Heart right ventricle (tissue), 16 donors: Measurements from ENCODE around the gene TM2D3. TPM values are rescaled to one million over a fixed set of nuclear protein-coding genes. Genes with fewer than 3 reads are reported as not detected.
"Not testable (repeated sequence)": the region's sequence is repeated elsewhere in the genome, so short reads cannot be mapped to it uniquely, and the experiment has no call there.

ENCODE experiments used
- ATAC-seq, 8 donors: fragments of 200-7000 bp; cut with Tn5 transposase; one replicate each; pipeline ENCODE4 v1.9.1; 2020; ENCODE audit warnings: mild to moderate bottlenecking in 8 of 8, moderate library complexity in 8 of 8, moderate number of reproducible peaks in 1 of 8
- DNase-seq, 2 donors: peaks; one replicate each; pipeline ENCODE4 v3.0.0-alpha.2; 2020
- H3K27ac ChIP-seq, 10 donors: fragments of 200-600 bp; sonication (generic) in 2 of 10; one replicate each; pipeline versions ENCODE4 v1.5.0 to v1.8.0; 2020 to 2022; ENCODE audit warnings: mild to moderate bottlenecking in 3 of 10
- H3K27me3 ChIP-seq, 7 donors: fragments of 200-600 bp; one replicate each; pipeline ENCODE4 v1.8.0; 2021 to 2022; ENCODE audit warnings: mild to moderate bottlenecking in 2 of 7
- H3K36me3 ChIP-seq, 9 donors: fragments of 200-600 bp; sonication (generic) in 1 of 9; one replicate each; pipeline versions ENCODE4 v1.5.0 to v1.8.0; 2020 to 2022; ENCODE audit warnings: mild to moderate bottlenecking in 2 of 9
- H3K4me1 ChIP-seq, 9 donors: fragments of 200-600 bp; sonication (generic) in 1 of 9; one replicate each; pipeline versions ENCODE4 v1.5.0 to v1.8.0; 2020 to 2022; ENCODE audit warnings: mild to moderate bottlenecking in 4 of 9
- H3K4me3 ChIP-seq, 10 donors: fragments of 200-600 bp; sonication (generic) in 2 of 10; one replicate each; pipeline versions ENCODE4 v1.5.0 to v1.8.0; 2020 to 2022; ENCODE audit warnings: mild to moderate bottlenecking in 7 of 10, moderate library complexity in 2 of 10
- H3K9me3 ChIP-seq, 11 donors: fragments of 200-600 bp in 10 of 11; sonication (generic) in 2 of 11; one replicate each; pipeline versions ENCODE4 v1.5.0 to v1.8.0; 2013 to 2022; ENCODE audit warnings: mild to moderate bottlenecking in 2 of 11, control low read depth in 1 of 11, moderate library complexity in 1 of 11
- WGBS, 2 donors: extraction: QIAGEN DNeasy Blood & Tissue Kit; methylation state at CpG; one replicate each; pipeline ENCODE4 v1.1.7; 2013; ENCODE audit warnings: inconsistent platforms in 1 of 2; 5-methylcytosine and 5-hydroxymethylcytosine counted together
- intact Hi-C, 10 donors: fragments of 100-400 bp; cut with DNase I; formaldehyde crosslinking; loops; one replicate each; pipeline versions ENCODE4 v1.11.1 to v1.14.2; 2022
- polyA plus RNA-seq, 2 donors: library from polyadenylated mRNA; stranded (reverse); fragments of 200-250 nt; gene quantifications; one replicate each; pipeline ENCODE4 v1.2.3, GENCODE V29; 2013
- total RNA-seq, 10 donors: library from RNA; stranded (reverse); fragmentation: NEBNext Ultra II Directional in 3 of 10; extraction: Animal tissue kit (Norgen Biotek cat#: 25700) in 3 of 10; gene quantifications; one replicate each; pipeline versions ENCODE4 v1.2.1 to v1.2.4, GENCODE V29; 2021 to 2023
- TF ChIP-seq, protein P1 (sequence below), 9 donors: fragments of 200-600 bp; sonication (generic) in 2 of 9; IDR thresholded peaks; one replicate each; pipeline versions ENCODE4 v1.5.0 to v1.8.0; 2021 to 2022; ENCODE audit warnings: antibody characterized with exemption in 9 of 9, mild to moderate bottlenecking in 5 of 9, moderate library complexity in 1 of 9
- donor health status: Arrhythmogenic right ventricular cardiomyopathy.
- donor health status: ischemic (EF 13 %, LVEDD 7.1; RV severe dilation, severe dysfunction).
- donor health status: healthy with polysubstance abuse.
- donor health status: DM: no; HTN: yes; CAD: no.
- donor health status: DM: no; HTN: no; CAD: no.
- donor health status: ischemic (EF 25% LVEDD 6.9; RV normal size, moderate dysfunction).
- donor health status: ischemic (EF 25% LVEDD 5.7; RV mildly dilated, moderate dysfunction).
- donor health status: healthy.
- donor health status: DM: yes; HTN: yes; CAD: no.
- donor health status: Ischemic cardiomyopathy.
- donor health status: ischemic (EF 35%, LVEDD 5.7; RV mildly dilated, moderate dysfunction).
- donor health status: nonischemic (EF 11% LVEDD 7.7; RV severe dilation, severe dysfunction).
- donor health status: DM: yes; HTN: yes; CAD: no.
- donor health status: PGD.
- donor health status: ischemic (EF 29% LVEDD 5.4; RV normal size, mild dysfunction).
- donor health status: nonischemic (EF 23%, LVEDD 6.1; RV moderate dilation, normal function).

Gene TM2D3
- total and polyA plus RNA-seq, 12 donors, result 38.2 to 61.6 (median 52.2) TPM

GRCh38 chr15:101657968-101658784 lies 6.0 kb upstream of the TM2D3 start:
- Histone ChIP-seq H3K4me1 (peaks cover 0 to 27% (median 14%) of the 10 kb centered on the region in 9 donors), H3K27ac (peak overlapping the region in 6 of 10 donors; percentile 9 to 56 (median 22)), H3K27me3 (no peaks in the 10 kb centered on the region), H3K9me3 (no peaks in the 10 kb centered on the region), H3K4me3 (no peak overlapping the region), H3K36me3 (peaks cover 0 to 51% (median 7%) of the 10 kb centered on the region in 9 donors)
- intact Hi-C loops, result loop anchor here in 1 of 10 donors (5.0 kb wide), 1 partner anchor 64 kb away; the partner anchor contains the start of gene TARS3
- ATAC-seq (peak; percentile 72 to 92 (median 78)), DNase-seq (peak in 1 of 2 donors; percentile 68)
- TF ChIP-seq, protein P1, sequence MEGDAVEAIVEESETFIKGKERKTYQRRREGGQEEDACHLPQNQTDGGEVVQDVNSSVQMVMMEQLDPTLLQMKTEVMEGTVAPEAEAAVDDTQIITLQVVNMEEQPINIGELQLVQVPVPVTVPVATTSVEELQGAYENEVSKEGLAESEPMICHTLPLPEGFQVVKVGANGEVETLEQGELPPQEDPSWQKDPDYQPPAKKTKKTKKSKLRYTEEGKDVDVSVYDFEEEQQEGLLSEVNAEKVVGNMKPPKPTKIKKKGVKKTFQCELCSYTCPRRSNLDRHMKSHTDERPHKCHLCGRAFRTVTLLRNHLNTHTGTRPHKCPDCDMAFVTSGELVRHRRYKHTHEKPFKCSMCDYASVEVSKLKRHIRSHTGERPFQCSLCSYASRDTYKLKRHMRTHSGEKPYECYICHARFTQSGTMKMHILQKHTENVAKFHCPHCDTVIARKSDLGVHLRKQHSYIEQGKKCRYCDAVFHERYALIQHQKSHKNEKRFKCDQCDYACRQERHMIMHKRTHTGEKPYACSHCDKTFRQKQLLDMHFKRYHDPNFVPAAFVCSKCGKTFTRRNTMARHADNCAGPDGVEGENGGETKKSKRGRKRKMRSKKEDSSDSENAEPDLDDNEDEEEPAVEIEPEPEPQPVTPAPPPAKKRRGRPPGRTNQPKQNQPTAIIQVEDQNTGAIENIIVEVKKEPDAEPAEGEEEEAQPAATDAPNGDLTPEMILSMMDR (IDR thresholded peaks at IDR 0.05), result no peak
- 47 to 52% methylated on average over 9 of the region's 9 CpGs for WGBS, 2 donors

GRCh38 chr15:101657171-101657570 lies 5.0 kb upstream of the TM2D3 start:
- Histone ChIP-seq H3K36me3 (peaks cover 0 to 42% (median 7%) of the 10 kb centered on the region in 9 donors), H3K27me3 (no peaks in the 10 kb centered on the region), H3K9me3 (no peaks in the 10 kb centered on the region), H3K4me3 (no peak overlapping the region), H3K27ac (peak overlapping the region in 1 of 10 donors; percentile 13), H3K4me1 (peaks cover 0 to 32% (median 21%) of the 10 kb centered on the region in 9 donors)
- 84 to 89% methylated on average over 10 of the region's 10 CpGs for WGBS, 2 donors
- DNase-seq (no peak), ATAC-seq (no peak)
- TF ChIP-seq, protein P1 (IDR thresholded peaks at IDR 0.05), result no peak
- intact Hi-C loops, result loop anchor here in 1 of 10 donors (5.0 kb wide), 1 partner anchor 65 kb away; the partner anchor contains the start of gene TARS3

GRCh38 chr15:101654624-101655337 lies 2.6 kb upstream of the TM2D3 start:
- Histone ChIP-seq H3K27ac (peak overlapping the region in 1 of 10 donors; percentile 31), H3K4me1 (peaks cover 9 to 49% (median 38%) of the 10 kb centered on the region in 9 donors), H3K36me3 (peaks cover 0 to 39% (median 7%) of the 10 kb centered on the region in 9 donors)
- whole genome bisulfite sequencing, 2 donors, result 93 to 95% methylated on average over 10 of the region's 10 CpGs
- H3K4me3 ChIP-seq, H3K27me3 ChIP-seq, DNase-seq, H3K9me3 ChIP-seq, ATAC-seq: not testable (repeated sequence)
- intact Hi-C loops, result loop anchor here in 3 of 10 donors (5.0 kb wide), 2 partner anchors 68 to 357 kb away; partner anchors contain the start of genes SNRPA1 (in 2 of the 3) and TARS3 (in 1 of the 3)

GRCh38 chr15:101654171-101654570 lies 2.0 kb upstream of the TM2D3 start:
- no peak for ATAC-seq

More at GRCh38 chr15:101654171-101654570, 2.0 kb upstream of the TM2D3 start:
- no peaks in the 10 kb centered on the region for H3K9me3 ChIP-seq
- H3K4me1 ChIP-seq, result peaks cover 9 to 55% (median 44%) of the 10 kb centered on the region in 9 donors
- WGBS, 2 donors, result 80 to 87% methylated on average over 8 of the region's 8 CpGs
- TF ChIP-seq, protein P1 (IDR thresholded peaks at IDR 0.05), result no peak
- DNase-seq, result no peak
- no peaks in the 10 kb centered on the region for H3K27me3 ChIP-seq
- peak overlapping the region in 1 of 10 donors; percentile 31 for H3K27ac ChIP-seq
- intact Hi-C loops, result loop anchor here in 2 of 10 donors (5.0 kb wide), 1 partner anchor 357 kb away; the partner anchor contains the start of gene SNRPA1 (in 2 of the 2)
- H3K4me3 ChIP-seq, result no peak overlapping the region
- H3K36me3 ChIP-seq, result peaks cover 0 to 43% (median 7%) of the 10 kb centered on the region in 9 donors
